Rectal smooth muscle tissue (tissue), 1 donor: ENCODE measurements around the gene ACOT12.
"Not testable (repeated sequence)": the region's sequence is repeated elsewhere in the genome, so short reads cannot be mapped to it uniquely, and the experiment has no call there.

Experiments used
- H3K27ac ChIP-seq: one replicate; pipeline ENCODE4 v1.7.0; 2013; ENCODE audit warnings: low read depth, low read length, inconsistent platforms
- H3K27me3 ChIP-seq: one replicate; pipeline ENCODE4 v1.7.0; 2013; ENCODE audit warnings: low read length; ENCODE audit not compliant: control insufficient read depth, insufficient read depth
- H3K36me3 ChIP-seq: one replicate; pipeline ENCODE4 v1.7.0; 2013; ENCODE audit warnings: low read length; ENCODE audit not compliant: control insufficient read depth, insufficient read depth
- H3K4me1 ChIP-seq: one replicate; pipeline ENCODE4 v1.7.0; 2013; ENCODE audit warnings: low read length; ENCODE audit not compliant: control insufficient read depth, insufficient read depth
- H3K4me3 ChIP-seq: one replicate; pipeline ENCODE4 v1.7.0; 2013; ENCODE audit warnings: low read length
- H3K9ac ChIP-seq: one replicate; pipeline ENCODE4 v1.7.0; 2013; ENCODE audit warnings: low read length

The ACOT12 gene

GRCh38 chr5:81301271-81302015 is 92.5 kb downstream of the ACOT12 start, which contains the start of gene ZCCHC9:
Gene ZCCHC9 (plus strand): TSS chr5:81301587. CDS start chr5:81304758, 3,171 bp downstream.
- Histone ChIP-seq H3K27ac (peak within 1 kb of the TSS; percentile 87), H3K4me3 (peak within 1 kb of the TSS; percentile 91), H3K4me1 (peaks cover 8% of the 10 kb centered on the region), H3K36me3 (no peaks in the 10 kb centered on the region), H3K27me3 (no peaks in the 10 kb centered on the region), H3K9ac (peak within 1 kb of the TSS; percentile 85)

DNA sequence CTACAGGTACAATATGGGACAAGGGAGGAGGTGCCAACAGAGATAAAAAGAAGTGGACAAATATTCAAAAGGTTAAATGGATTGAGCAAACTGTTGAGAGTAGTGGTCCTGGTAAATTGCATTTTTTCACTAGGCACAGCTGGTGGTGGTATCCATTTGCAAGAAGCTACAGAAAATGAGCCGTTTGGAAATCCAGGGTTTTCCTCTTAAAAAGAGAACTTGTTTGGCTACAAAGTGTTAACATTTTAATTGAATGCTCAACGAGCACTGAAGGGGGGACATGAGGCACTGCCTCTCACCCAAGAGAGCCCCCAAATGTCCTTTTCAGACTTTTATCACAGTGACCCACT is 93.0 kb downstream of the ACOT12 start:
- no peaks in the 10 kb centered on the region for H3K36me3 ChIP-seq
- H3K27ac ChIP-seq = peak overlapping the region; percentile 87
- H3K4me1 ChIP-seq = peaks cover 8% of the 10 kb centered on the region
- H3K9ac ChIP-seq = peak overlapping the region; percentile 85
- no peaks in the 10 kb centered on the region for H3K27me3 ChIP-seq
- peak overlapping the region; percentile 91 for H3K4me3 ChIP-seq

GRCh38 chr5:81297531-81297930 is 96.4 kb downstream of the ACOT12 start:
- Histone ChIP-seq H3K4me1 (peaks cover 8% of the 10 kb centered on the region), H3K36me3 (no peaks in the 10 kb centered on the region), H3K27me3 (no peaks in the 10 kb centered on the region), H3K9ac (no peak overlapping the region), H3K4me3 (no peak overlapping the region), H3K27ac (no peak overlapping the region)

GRCh38 chr5:81294021-81294420 is 99.9 kb downstream of the ACOT12 start:
- not testable (repeated sequence) for H3K9ac ChIP-seq, H3K27me3 ChIP-seq, H3K4me3 ChIP-seq, H3K27ac ChIP-seq, H3K4me1 ChIP-seq, H3K36me3 ChIP-seq

- no peaks in the 10 kb centered on the region for H3K4me1 ChIP-seq
- no peak overlapping the region for H3K27ac ChIP-seq
- H3K27me3 ChIP-seq = no peaks in the 10 kb centered on the region
- no peak overlapping the region for H3K9ac ChIP-seq
- no peak overlapping the region for H3K4me3 ChIP-seq
- H3K36me3 ChIP-seq = no peaks in the 10 kb centered on the region
Observed at GRCh38 chr5:81292130-81292529, 101.8 kb downstream of the ACOT12 start.

DNA sequence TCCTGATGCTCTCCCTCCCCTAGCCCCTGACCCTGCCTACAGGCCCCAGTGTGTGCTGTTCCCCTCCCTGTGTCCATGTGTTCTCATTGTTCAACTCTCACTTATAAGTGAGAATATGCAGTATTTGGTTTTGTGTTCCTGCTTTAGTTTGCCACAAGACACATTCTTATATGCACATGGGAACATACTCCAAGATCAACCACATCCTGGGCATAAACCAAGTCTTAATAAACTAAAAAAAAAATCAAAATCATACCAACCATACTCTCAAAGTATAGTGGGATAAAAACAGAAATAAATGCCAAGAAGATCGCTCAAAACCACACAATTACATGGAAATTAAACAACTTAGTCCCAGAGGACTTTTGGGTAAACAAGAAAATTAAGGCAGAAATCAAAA is 103.8 kb downstream of the ACOT12 start:
- Histone ChIP-seq H3K27me3 (no peaks in the 10 kb centered on the region), H3K36me3 (no peaks in the 10 kb centered on the region), H3K27ac (no peak overlapping the region)

DNA sequence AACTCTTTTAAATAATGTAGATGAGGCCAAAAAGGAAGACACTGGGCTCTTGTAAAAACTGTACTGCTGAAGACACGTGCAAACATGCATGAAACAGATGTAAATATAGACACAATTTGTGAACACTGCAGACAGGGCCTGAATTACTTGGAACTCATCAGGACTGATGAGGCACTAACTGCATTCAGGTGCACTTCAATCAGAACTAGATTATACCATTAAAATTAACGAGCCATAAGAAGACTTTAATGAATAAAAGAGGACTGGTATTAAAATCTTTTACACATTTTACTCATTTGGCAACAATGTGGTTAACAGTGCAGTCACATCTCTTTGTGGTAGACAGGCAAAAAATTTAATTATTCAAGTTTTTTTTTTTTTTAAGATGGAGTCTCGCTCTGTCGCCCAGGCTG is 105.9 kb downstream of the ACOT12 start:
- Histone ChIP-seq H3K27ac (no peak overlapping the region), H3K4me1 (no peaks in the 10 kb centered on the region), H3K36me3 (no peaks in the 10 kb centered on the region), H3K9ac (no peak overlapping the region), H3K4me3 (no peak overlapping the region), H3K27me3 (no peaks in the 10 kb centered on the region)

More for the DNA sequence above, 103.8 kb downstream of the ACOT12 start:
- no peak overlapping the region for H3K9ac ChIP-seq
- H3K4me3 ChIP-seq = no peak overlapping the region
- H3K4me1 ChIP-seq = no peaks in the 10 kb centered on the region

GRCh38 chr5:81286059-81286617 is 107.8 kb downstream of the ACOT12 start:
- no peak overlapping the region for H3K4me3 ChIP-seq
- no peaks in the 10 kb centered on the region for H3K27me3 ChIP-seq

GRCh38 chr5:81283976-81284375 is 110.0 kb downstream of the ACOT12 start:
- no peaks in the 10 kb centered on the region for H3K27me3 ChIP-seq
- H3K9ac ChIP-seq = no peak overlapping the region
- no peaks in the 10 kb centered on the region for H3K36me3 ChIP-seq
- H3K27ac ChIP-seq = no peak overlapping the region
- H3K4me3 ChIP-seq = no peak overlapping the region
- H3K4me1 ChIP-seq = no peaks in the 10 kb centered on the region

More at GRCh38 chr5:81286059-81286617, 107.8 kb downstream of the ACOT12 start:
- Histone ChIP-seq H3K36me3 (no peaks in the 10 kb centered on the region), H3K4me1 (no peaks in the 10 kb centered on the region), H3K27ac (no peak overlapping the region), H3K9ac (no peak overlapping the region)
